DND-41 (cell line): Measurements from ENCODE around the gene SPAG4.

Source experiments
- ATAC-seq: fragments of 200-7000 bp; cut with Tn5 transposase; 3 replicates; pipeline ENCODE4 v1.9.1; 2021; ENCODE audit warnings: low read depth; ENCODE audit not compliant: insufficient read depth
- DNase-seq: peaks from one replicate; pipeline ENCODE4 v3.0.0-alpha.2; 2020
- H2AFZ ChIP-seq: 2 replicates; pipeline ENCODE4 v1.6.0; 2012; ENCODE audit warnings: low read depth, low read length
- H3K27ac ChIP-seq: 2 replicates; pipeline ENCODE4 v1.5.1; 2012; ENCODE audit warnings: low read length, inconsistent platforms
- H3K27me3 ChIP-seq: fragments of 200-600 bp; sonication (generic); 2 replicates; pipeline ENCODE4 v1.6.0; 2012; ENCODE audit warnings: low read length, mild to moderate bottlenecking, inconsistent platforms; ENCODE audit not compliant: insufficient read depth, poor library complexity
- H3K36me3 ChIP-seq: 2 replicates; pipeline ENCODE4 v1.5.1; 2012; ENCODE audit warnings: low read length, inconsistent platforms; ENCODE audit not compliant: insufficient read depth
- H3K4me1 ChIP-seq: 2 replicates; pipeline ENCODE4 v1.5.1; 2012; ENCODE audit warnings: mild to moderate bottlenecking, low read length; ENCODE audit not compliant: insufficient read depth
- H3K4me2 ChIP-seq: 2 replicates; pipeline ENCODE4 v1.6.0; 2012; ENCODE audit warnings: mild to moderate bottlenecking, moderate library complexity, low read length, inconsistent platforms; ENCODE audit not compliant: insufficient read depth
- H3K4me3 ChIP-seq, 2 experiments: fragments of 200-600 bp in 1 of 2; shearing (Covaris generic) in 1 of 2; 2 replicates each; pipeline ENCODE4 v1.5.1; 2012 to 2016; ENCODE audit warnings: inconsistent platforms in 2 of 2, low read length in 2 of 2, mild to moderate bottlenecking in 2 of 2, low read depth in 1 of 2, moderate library complexity in 1 of 2
- H3K79me2 ChIP-seq: 2 replicates; pipeline ENCODE4 v1.6.0; 2012; ENCODE audit warnings: low read length, inconsistent platforms; ENCODE audit not compliant: insufficient read depth
- H3K9ac ChIP-seq: 2 replicates; pipeline ENCODE4 v1.6.0; 2012; ENCODE audit warnings: low read depth, mild to moderate bottlenecking, inconsistent platforms, low read length, moderate library complexity
- H3K9me3 ChIP-seq: 2 replicates; pipeline ENCODE4 v1.5.1; 2012; ENCODE audit warnings: low read length, moderate library complexity, mild to moderate bottlenecking, inconsistent platforms; ENCODE audit not compliant: insufficient read depth, severe bottlenecking
- H4K20me1 ChIP-seq: 2 replicates; pipeline ENCODE4 v1.6.0; 2012; ENCODE audit warnings: low read length; ENCODE audit not compliant: insufficient read depth
- CTCF ChIP-seq: IDR thresholded peaks from 2 replicates; pipeline ENCODE4 v1.5.1; 2012; ENCODE audit warnings: borderline replicate concordance, low read length, moderate library complexity, mild to moderate bottlenecking; ENCODE audit not compliant: poor library complexity, severe bottlenecking; ENCODE audit errors: extremely low read depth
- EZH2 ChIP-seq: IDR thresholded peaks from 3 replicates; pipeline ENCODE4 v1.6.1; 2012; ENCODE audit warnings: borderline replicate concordance, low read depth, mild to moderate bottlenecking, moderate library complexity, low read length, inconsistent platforms; ENCODE audit not compliant: severe bottlenecking

SPAG4 gene

GRCh38 chr20:35625584-35626385 is 10.2 kb downstream of the SPAG4 start:
- Histone ChIP-seq H3K79me2 (no peaks in the 10 kb centered on the region), H3K4me3 (no peak overlapping the region), H4K20me1 (peaks cover 4% of the 10 kb centered on the region; the same call in 1 of the 2 replicates), H3K27me3 (no peaks in the 10 kb centered on the region), H3K4me2 (no peak overlapping the region), H3K9ac (no peak overlapping the region), H3K27ac (no peak overlapping the region), H3K9me3 (no peaks in the 10 kb centered on the region), H3K36me3 (peaks cover 56% of the 10 kb centered on the region), H2AFZ (no peak overlapping the region), H3K4me1 (no peaks in the 10 kb centered on the region)
- no peak for DNase-seq
- ATAC-seq: no peak
- TF ChIP-seq EZH2: no peak
- TF ChIP-seq CTCF: no peak

GRCh38 chr20:35626386-35627001 is 10.9 kb downstream of the SPAG4 start:
- no peaks in the 10 kb centered on the region for H3K27me3 ChIP-seq
- H3K4me1 ChIP-seq: no peaks in the 10 kb centered on the region
- H3K4me3 ChIP-seq: no peak overlapping the region
- H3K9me3 ChIP-seq: no peaks in the 10 kb centered on the region
- DNase-seq (no peak), ATAC-seq (no peak)
- peaks cover 6% of the 10 kb centered on the region; the same call in 1 of the 2 replicates for H4K20me1 ChIP-seq
- H3K27ac ChIP-seq: no peak overlapping the region
- H3K79me2 ChIP-seq: no peaks in the 10 kb centered on the region; the same call in 1 of the 2 replicates
- no peak for TF ChIP-seq EZH2
- TF ChIP-seq CTCF: no peak
- no peak overlapping the region for H3K9ac ChIP-seq
- no peak overlapping the region for H3K4me2 ChIP-seq
- H2AFZ ChIP-seq: no peak overlapping the region
- peaks cover 63% of the 10 kb centered on the region for H3K36me3 ChIP-seq

GRCh38 chr20:35627121-35627520 is 11.5 kb downstream of the SPAG4 start:
- TF ChIP-seq CTCF: no peak
- TF ChIP-seq EZH2: no peak
- ATAC-seq (no peak), DNase-seq (no peak)
- H3K27ac ChIP-seq: no peak overlapping the region
- no peak overlapping the region for H3K4me3 ChIP-seq
- H4K20me1 ChIP-seq: peaks cover 12% of the 10 kb centered on the region
- H3K9ac ChIP-seq: no peak overlapping the region
- no peak overlapping the region for H3K4me2 ChIP-seq
- H3K9me3 ChIP-seq: no peaks in the 10 kb centered on the region
- no peaks in the 10 kb centered on the region for H3K4me1 ChIP-seq
- H3K27me3 ChIP-seq: no peaks in the 10 kb centered on the region
- no peak overlapping the region for H2AFZ ChIP-seq
- peaks cover 69% of the 10 kb centered on the region for H3K36me3 ChIP-seq
- peaks cover 3% of the 10 kb centered on the region for H3K79me2 ChIP-seq
